ENCODE results near the gene FSTL4. TPM values are rescaled to one million over a fixed set of nuclear protein-coding genes. Genes with fewer than 3 reads are reported as not detected.

FSTL4 gene
- polyA plus RNA-seq, 1 of the 3 experiments (the other 2 are of a cell fraction), result not detected

- H3K4me1 ChIP-seq (ENCODE audit: control insufficient read depth in 1 of 2, insufficient read depth in 2 of 2, low read depth in 1 of 2, low read length in 1 of 2), result no peaks in the 10 kb centered on the region
- no peak for DNase-seq
- H3K79me2 ChIP-seq (ENCODE audit: insufficient read depth), result no peaks in the 10 kb centered on the region
- no peaks in the 10 kb centered on the region for H3K9me2 ChIP-seq
- H4K20me1 ChIP-seq (ENCODE audit: insufficient read depth), result no peaks in the 10 kb centered on the region
- H3K9me3 ChIP-seq, result no peaks in the 10 kb centered on the region
- H3K9ac ChIP-seq, result no peak overlapping the region
- no peak overlapping the region for H3K4me2 ChIP-seq
- ChIA-PET CTCF (interaction anchor here (2.1 kb wide), 1 partner anchor 170 kb away, joined by 4 read pairs; no protein-coding TSS in a partner anchor), POLR2A (no interaction called here)
- no peaks in the 10 kb centered on the region for H3F3A ChIP-seq (replicated peaks; ENCODE audit: insufficient read depth)
- 69% methylated on average over 6 of the region's 7 CpGs for WGBS (ENCODE audit: low lambda C conversion rate)
- no peak overlapping the region for H3K27ac ChIP-seq (ENCODE audit: low read depth in 2 of 2, low read length in 1 of 2)
- H3K27me3 ChIP-seq (ENCODE audit: insufficient read depth), result peaks cover 6% of the 10 kb centered on the region; the same call in 1 of the 2 replicates
- TF ChIP-seq RFX5 (IDR thresholded peaks at IDR 0.05; ENCODE audit: low read length) (no peak), USF1 (IDR thresholded peaks at IDR 0.05; ENCODE audit: borderline replicate concordance, low read depth) (no peak), REST (IDR thresholded peaks at IDR 0.05; ENCODE audit: low read depth, low read length) (no peak), GABPA (IDR thresholded peaks at IDR 0.05; ENCODE audit: low read depth) (no peak), TCF12 (IDR thresholded peaks at IDR 0.05) (no peak), FOSL2 (IDR thresholded peaks at IDR 0.05; ENCODE audit: borderline replicate concordance, low read depth) (no peak)
- no peaks in the 10 kb centered on the region for H3K36me3 ChIP-seq (replicated peaks in 1 of 2; ENCODE audit: control insufficient read depth in 1 of 2, insufficient read depth in 2 of 2, low read length in 1 of 2)
- no peak overlapping the region for H2AFZ ChIP-seq (ENCODE audit: low read depth)
- no peak overlapping the region for H3K4me3 ChIP-seq (ENCODE audit: low read depth in 2 of 2, low read length in 1 of 2)
These were observed 171.8 kb downstream of the FSTL4 start for GRCh38 chr5:133440467-133441115.

GRCh38 chr5:133439859-133440258, 172.5 kb downstream of the FSTL4 start:
- Histone ChIP-seq H3K9me3 (no peaks in the 10 kb centered on the region), H3K36me3 (replicated peaks in 1 of 2; ENCODE audit: control insufficient read depth in 1 of 2, insufficient read depth in 2 of 2, low read length in 1 of 2) (no peaks in the 10 kb centered on the region), H2AFZ (ENCODE audit: low read depth) (no peak overlapping the region), H3K4me1 (ENCODE audit: control insufficient read depth in 1 of 2, insufficient read depth in 2 of 2, low read depth in 1 of 2, low read length in 1 of 2) (no peaks in the 10 kb centered on the region), H3K27ac (ENCODE audit: low read depth in 2 of 2, low read length in 1 of 2) (no peak overlapping the region), H3K9ac (no peak overlapping the region), H3K79me2 (ENCODE audit: insufficient read depth) (no peaks in the 10 kb centered on the region), H3K4me2 (no peak overlapping the region), H4K20me1 (ENCODE audit: insufficient read depth) (no peaks in the 10 kb centered on the region), H3F3A (replicated peaks; ENCODE audit: insufficient read depth) (no peaks in the 10 kb centered on the region), H3K9me2 (no peaks in the 10 kb centered on the region), H3K4me3 (ENCODE audit: low read depth in 2 of 2, low read length in 1 of 2) (no peak overlapping the region), H3K27me3 (ENCODE audit: insufficient read depth) (peaks cover 6% of the 10 kb centered on the region; the same call in 1 of the 2 replicates)
- POLR2A ChIA-PET, result no interaction called here
- 63% methylated on average over 8 of the region's 8 CpGs for WGBS (ENCODE audit: low lambda C conversion rate)
- CTCF ChIA-PET, result interaction anchor here (3.1 kb wide), 1 partner anchor 16 kb away, joined by 21 read pairs; no protein-coding TSS in a partner anchor
- no peak for DNase-seq
- TF ChIP-seq JUND (IDR thresholded peaks at IDR 0.05), result no peak
- no peak for TF ChIP-seq USF2 (IDR thresholded peaks at IDR 0.05; ENCODE audit: borderline replicate concordance, low read depth, low read length)
- TF ChIP-seq SIN3A (IDR thresholded peaks at IDR 0.05; ENCODE audit: borderline replicate concordance, low read depth, low read length), result no peak
- no peak for TF ChIP-seq EZH2phosphoT487 (IDR thresholded peaks at IDR 0.05; ENCODE audit: borderline replicate concordance, low read depth)
- no peak for TF ChIP-seq IRF3 (IDR thresholded peaks at IDR 0.05; ENCODE audit: low read depth, low read length)
- TF ChIP-seq NFIC (IDR thresholded peaks at IDR 0.05; ENCODE audit: borderline replicate concordance), result no peak
- no peak for TF ChIP-seq RCOR1 (IDR thresholded peaks at IDR 0.05; ENCODE audit: low read length)
- no peak for TF ChIP-seq USF1 (IDR thresholded peaks at IDR 0.05; ENCODE audit: borderline replicate concordance, low read depth)
- TF ChIP-seq PBX3 (IDR thresholded peaks at IDR 0.05), result no peak
- TF ChIP-seq RXRA (IDR thresholded peaks at IDR 0.05; ENCODE audit: borderline replicate concordance, low read depth), result no peak
- TF ChIP-seq FOSL2 (IDR thresholded peaks at IDR 0.05; ENCODE audit: borderline replicate concordance, low read depth), result no peak

Measured in SK-N-SH (cell line).